Calu3 (cell line): Measurements from ENCODE around the gene LDLRAD4. TPM values are rescaled to one million over a fixed set of nuclear protein-coding genes. Genes with fewer than 3 reads are reported as not detected.

Experiments
- BruUV-seq: library from RNA; stranded (reverse); fragments of 400-500 nt; replicated peaks from 2 replicates; lab custom pipeline; 2021; lab: Mats Ljungman, UMichigan
- CTCF ChIA-PET: fragments of 300-600 bp; sonication (Branson Sonifier 250); formaldehyde crosslinking; loops from one replicate; lab custom pipeline; 2022; ENCODE audit warnings: antibody characterized with exemption; lab: Charles Lee
- DNase-seq: peaks from one replicate; pipeline ENCODE4 v3.0.0; 2022
- H3K27ac Mint-ChIP-seq: one replicate; pipeline ENCODE4 v1.8.0; 2022; ENCODE audit warnings: mixed read lengths; ENCODE audit not compliant: unreplicated experiment
- H3K27me3 Mint-ChIP-seq: one replicate; pipeline ENCODE4 v1.8.0; 2022; ENCODE audit warnings: mixed read lengths; ENCODE audit not compliant: unreplicated experiment
- H3K36me3 Mint-ChIP-seq: one replicate; pipeline ENCODE4 v1.8.0; 2022; ENCODE audit warnings: mild to moderate bottlenecking, moderate library complexity, mixed read lengths; ENCODE audit not compliant: insufficient read depth, unreplicated experiment
- H3K4me1 Mint-ChIP-seq: one replicate; pipeline ENCODE4 v1.8.0; 2022; ENCODE audit warnings: mild to moderate bottlenecking, low read depth, mixed read lengths; ENCODE audit not compliant: unreplicated experiment
- H3K4me3 Mint-ChIP-seq: one replicate; pipeline ENCODE4 v1.8.0; 2022; ENCODE audit warnings: mild to moderate bottlenecking, low read depth, moderate library complexity, mixed read lengths; ENCODE audit not compliant: unreplicated experiment
- H3K9me3 Mint-ChIP-seq: one replicate; pipeline ENCODE4 v1.8.0; 2022; ENCODE audit warnings: low read depth, mixed read lengths; ENCODE audit not compliant: unreplicated experiment
- CTCF ChIP-seq: fragments of 200-600 bp; IDR thresholded peaks from one replicate; pipeline ENCODE4 v1.8.0; 2022; ENCODE audit warnings: antibody characterized with exemption; ENCODE audit not compliant: unreplicated experiment
- intact Hi-C: fragments of 100-400 bp; cut with micrococcal nuclease; formaldehyde crosslinking; loops from one replicate; pipeline ENCODE4 v1.10.0; 2022; ENCODE audit not compliant: unreplicated experiment
- total RNA-seq: library from RNA; stranded (reverse); gene quantifications from 2 replicates; pipeline ENCODE4 v1.2.3, GENCODE V29; 2022

LDLRAD4 gene
- total RNA-seq, 1 experiment from 2014 or later, result 0.50 TPM

DNA sequence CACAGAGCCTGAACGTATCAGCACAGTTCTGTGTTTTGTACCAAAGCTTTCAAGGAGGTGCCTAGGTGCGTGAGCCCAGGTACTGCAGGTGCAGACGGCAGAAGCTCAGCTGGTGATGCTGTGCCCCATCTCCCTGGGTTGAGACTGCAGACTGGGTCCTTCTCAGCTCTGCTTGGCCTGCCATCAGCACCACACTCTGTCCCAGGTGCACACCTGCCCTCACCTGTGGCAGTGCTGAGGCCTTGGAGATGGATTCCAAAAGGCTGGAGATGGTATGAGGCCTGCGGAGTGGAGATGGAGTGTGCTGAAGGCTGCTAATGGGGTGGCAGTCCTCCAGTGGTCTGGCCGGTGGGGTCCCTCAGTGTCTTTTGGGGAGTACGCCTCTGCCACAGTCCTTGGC lies 9.3 kb downstream of the LDLRAD4 start:
- Mint-ChIP-seq H3K27me3 (peaks cover 44% of the 10 kb centered on the region), H3K36me3 (no peaks in the 10 kb centered on the region), H3K4me1 (no peaks in the 10 kb centered on the region), H3K27ac (no peak overlapping the region), H3K9me3 (no peaks in the 10 kb centered on the region), H3K4me3 (no peak overlapping the region)
- no TSS peak for BruUV-seq
- no peak for DNase-seq
- CTCF ChIA-PET, result interaction anchor here (0.5 kb wide), 1 partner anchor 36 kb away, joined by 5 read pairs; no protein-coding TSS in a partner anchor
- intact Hi-C loops, result no loop called here
- no peak for TF ChIP-seq CTCF

DNA sequence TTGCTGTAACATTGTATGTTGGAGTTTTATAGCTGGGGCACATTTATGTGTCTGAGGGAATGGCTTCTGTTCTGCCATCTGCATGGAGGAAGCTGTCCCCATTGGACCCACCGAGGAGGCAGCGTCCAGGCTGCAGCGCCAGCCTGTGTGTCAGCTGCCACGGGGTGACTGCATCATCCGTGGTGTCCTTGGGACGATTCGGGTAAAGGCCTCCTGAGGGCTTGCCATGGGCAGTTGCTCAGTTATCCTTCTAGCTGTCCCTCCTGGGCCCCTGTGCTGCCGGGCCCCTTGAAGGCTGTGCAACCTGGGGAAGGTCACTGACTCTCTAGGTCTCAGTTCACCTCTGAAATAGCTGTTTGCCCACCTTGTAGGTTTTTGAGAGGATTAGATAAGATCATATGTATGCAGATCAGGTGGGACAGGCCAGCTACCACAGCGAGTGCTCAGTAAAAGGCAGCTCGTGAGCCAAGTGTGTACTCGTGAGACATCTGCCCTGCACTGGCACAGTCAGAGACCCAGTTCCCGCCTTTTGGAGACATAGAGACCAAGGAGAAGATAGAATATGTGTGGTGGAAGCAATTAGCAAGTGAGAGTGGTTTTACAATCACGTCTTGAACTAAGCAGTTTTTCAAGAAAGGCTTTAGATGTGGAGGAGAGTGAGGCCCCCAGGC lies 10.6 kb downstream of the LDLRAD4 start:
- H3K27ac Mint-ChIP-seq, result no peak overlapping the region
- H3K27me3 Mint-ChIP-seq, result peaks cover 49% of the 10 kb centered on the region
- no peak for TF ChIP-seq CTCF
- H3K4me3 Mint-ChIP-seq, result no peak overlapping the region
- CTCF ChIA-PET, result no interaction called here
- no TSS peak for BruUV-seq
- H3K4me1 Mint-ChIP-seq, result no peaks in the 10 kb centered on the region
- intact Hi-C loops, result no loop called here
- DNase-seq, result no peak
- H3K36me3 Mint-ChIP-seq, result no peaks in the 10 kb centered on the region
- H3K9me3 Mint-ChIP-seq, result no peaks in the 10 kb centered on the region

GRCh38 chr18:13231151-13231550 lies 12.6 kb downstream of the LDLRAD4 start:
- intact Hi-C loops, result no loop called here

GRCh38 chr18:13232086-13232917 lies 13.7 kb downstream of the LDLRAD4 start:
- BruUV-seq, result no TSS peak

More at GRCh38 chr18:13231151-13231550, 12.6 kb downstream of the LDLRAD4 start:
- no peak for TF ChIP-seq CTCF
- H3K36me3 Mint-ChIP-seq, result no peaks in the 10 kb centered on the region
- BruUV-seq, result no TSS peak
- CTCF ChIA-PET, result no interaction called here
- H3K4me1 Mint-ChIP-seq, result no peaks in the 10 kb centered on the region
- no peak for DNase-seq
- H3K27me3 Mint-ChIP-seq, result peaks cover 62% of the 10 kb centered on the region
- no peak overlapping the region for H3K4me3 Mint-ChIP-seq
- no peaks in the 10 kb centered on the region for H3K9me3 Mint-ChIP-seq
- H3K27ac Mint-ChIP-seq, result no peak overlapping the region

More at GRCh38 chr18:13232086-13232917, 13.7 kb downstream of the LDLRAD4 start:
- no peak for TF ChIP-seq CTCF
- peaks cover 74% of the 10 kb centered on the region for H3K27me3 Mint-ChIP-seq
- no peak overlapping the region for H3K4me3 Mint-ChIP-seq
- intact Hi-C loops, result no loop called here
- no peak for DNase-seq
- H3K9me3 Mint-ChIP-seq, result no peaks in the 10 kb centered on the region
- CTCF ChIA-PET, result no interaction called here
- H3K4me1 Mint-ChIP-seq, result no peaks in the 10 kb centered on the region
- no peak overlapping the region for H3K27ac Mint-ChIP-seq
- H3K36me3 Mint-ChIP-seq, result no peaks in the 10 kb centered on the region
